ENCODE measurements around the gene LMX1A.

Gene LMX1A

DNA sequence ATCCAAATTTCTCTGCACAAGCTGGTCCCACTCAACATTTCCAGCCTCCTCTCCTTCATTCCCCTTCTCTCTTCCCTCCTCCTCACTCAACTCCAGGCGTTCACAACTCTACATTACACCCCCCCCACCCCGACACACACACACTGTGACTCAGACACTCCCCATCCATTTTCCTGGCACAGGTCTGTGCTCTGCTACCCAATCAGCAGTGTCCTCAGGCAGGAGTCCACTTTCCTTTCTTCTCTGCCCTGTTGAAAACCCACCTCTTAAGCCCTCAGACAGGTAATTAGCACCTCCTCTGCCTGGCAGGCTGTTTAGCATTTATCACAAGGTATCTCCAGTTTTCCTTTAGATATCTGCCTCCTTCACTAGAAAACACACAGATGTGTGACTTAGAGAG lies 8.8 kb upstream of the LMX1A start:
- no peak for DNase-seq

DNA sequence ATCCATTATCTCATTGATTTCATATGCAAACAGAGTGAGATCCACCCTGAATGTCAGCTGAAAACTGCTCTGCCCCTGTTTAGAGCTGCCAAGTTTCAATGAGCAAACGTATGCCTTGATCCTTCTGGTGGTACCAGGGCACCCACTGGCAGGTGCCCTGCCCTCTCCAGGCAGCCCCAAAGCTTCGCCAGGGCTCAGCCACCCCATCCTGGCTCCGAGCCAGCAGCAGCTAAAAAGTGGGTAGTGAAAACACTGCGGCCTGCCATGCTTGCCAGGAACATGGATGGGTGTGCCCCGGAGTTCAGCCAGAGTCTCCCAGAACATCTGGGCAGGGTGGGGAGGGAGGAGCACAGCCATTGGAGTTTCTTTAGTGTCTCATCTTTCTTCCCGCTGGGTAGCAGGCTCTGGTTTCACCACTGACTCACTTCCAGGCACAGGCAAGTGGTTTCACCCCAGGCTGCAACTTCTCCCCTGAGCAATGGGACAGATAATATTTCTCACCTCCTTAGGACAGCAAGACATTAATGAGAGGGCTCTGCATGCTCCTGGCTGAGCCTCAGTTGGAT lies 8.1 kb upstream of the LMX1A start:
- no peak for DNase-seq

DNA sequence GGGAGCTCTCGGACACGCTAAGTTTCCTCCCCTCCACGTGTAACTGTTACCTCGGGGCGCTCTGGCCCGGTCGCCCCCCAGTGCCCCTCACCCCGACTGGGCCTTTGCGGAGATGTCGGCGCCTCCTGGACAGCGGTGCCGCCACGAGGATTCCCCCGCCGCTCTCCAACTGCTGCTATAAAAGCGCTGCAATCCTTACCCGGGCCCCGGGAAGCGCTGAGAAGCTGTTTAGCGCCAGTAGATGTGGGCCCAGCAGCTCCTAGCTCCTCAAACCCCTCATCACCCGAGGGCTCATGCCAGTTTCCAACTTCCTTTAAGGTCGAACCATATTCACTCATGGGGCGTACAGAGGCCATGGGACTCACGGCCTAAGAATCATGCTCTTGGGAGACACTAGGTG lies 361 bp upstream of the LMX1A start:
- no peak for DNase-seq

DNA sequence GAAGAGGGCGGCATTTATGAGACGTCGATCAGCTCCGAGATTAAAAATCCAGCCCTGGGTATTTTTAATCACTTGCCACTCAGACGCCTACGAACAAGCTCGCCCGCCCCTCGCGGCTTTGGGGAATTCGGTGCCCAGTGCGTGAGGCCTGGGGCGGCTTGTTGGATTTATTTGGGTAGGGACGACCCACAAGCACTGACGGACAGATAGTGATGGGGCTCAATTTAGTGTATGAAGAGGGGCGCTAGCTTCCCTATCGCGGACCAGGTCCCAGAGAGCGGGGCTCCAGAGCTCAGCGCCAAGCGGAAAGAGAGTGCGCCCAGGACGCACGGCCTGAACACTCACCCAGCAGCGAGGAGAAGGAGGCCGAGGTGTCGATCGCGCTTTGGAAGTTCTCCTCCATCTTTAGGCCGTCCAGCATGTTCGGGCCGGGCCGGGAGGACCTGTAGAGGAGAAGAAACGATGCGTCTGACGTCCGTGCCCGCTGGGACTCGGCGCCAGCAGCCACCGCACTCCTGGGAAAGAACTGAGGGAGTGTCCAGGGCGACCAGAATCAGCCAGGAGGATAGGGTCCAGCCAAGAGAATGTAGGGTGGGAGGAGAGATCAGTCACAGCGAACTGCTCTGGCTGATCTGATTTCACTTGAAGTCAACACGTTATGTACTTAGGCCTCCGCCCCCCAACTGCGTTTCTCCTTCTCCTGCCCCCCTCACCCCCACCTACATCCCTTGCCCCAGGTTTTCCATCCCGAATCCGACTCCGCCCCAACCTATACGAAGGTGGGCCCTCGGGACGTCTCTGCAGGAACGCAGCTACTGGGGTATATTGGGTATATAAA lies 1.2 kb downstream of the LMX1A start:
- no peak for DNase-seq

DNA sequence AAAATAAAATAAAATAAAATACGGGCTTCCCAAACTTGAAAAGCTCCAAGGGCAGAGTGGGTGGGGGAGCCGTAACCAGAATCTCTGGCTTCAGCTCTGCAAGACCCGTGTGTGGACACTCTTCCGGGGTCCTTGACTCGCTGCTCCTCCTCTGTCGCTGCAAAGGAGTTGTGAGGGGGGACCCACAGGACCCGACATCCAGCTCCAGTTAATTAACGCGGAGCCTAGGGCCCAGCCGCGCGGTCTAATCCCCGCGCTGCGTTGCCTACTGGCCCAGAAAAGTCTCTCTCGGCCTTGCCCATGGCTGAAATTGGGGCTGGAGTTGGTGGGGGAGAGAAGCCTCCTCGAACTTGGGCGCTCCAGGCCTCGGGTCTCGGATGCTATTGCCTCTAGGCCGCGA lies 1.8 kb downstream of the LMX1A start:
- no peak for DNase-seq

DNA sequence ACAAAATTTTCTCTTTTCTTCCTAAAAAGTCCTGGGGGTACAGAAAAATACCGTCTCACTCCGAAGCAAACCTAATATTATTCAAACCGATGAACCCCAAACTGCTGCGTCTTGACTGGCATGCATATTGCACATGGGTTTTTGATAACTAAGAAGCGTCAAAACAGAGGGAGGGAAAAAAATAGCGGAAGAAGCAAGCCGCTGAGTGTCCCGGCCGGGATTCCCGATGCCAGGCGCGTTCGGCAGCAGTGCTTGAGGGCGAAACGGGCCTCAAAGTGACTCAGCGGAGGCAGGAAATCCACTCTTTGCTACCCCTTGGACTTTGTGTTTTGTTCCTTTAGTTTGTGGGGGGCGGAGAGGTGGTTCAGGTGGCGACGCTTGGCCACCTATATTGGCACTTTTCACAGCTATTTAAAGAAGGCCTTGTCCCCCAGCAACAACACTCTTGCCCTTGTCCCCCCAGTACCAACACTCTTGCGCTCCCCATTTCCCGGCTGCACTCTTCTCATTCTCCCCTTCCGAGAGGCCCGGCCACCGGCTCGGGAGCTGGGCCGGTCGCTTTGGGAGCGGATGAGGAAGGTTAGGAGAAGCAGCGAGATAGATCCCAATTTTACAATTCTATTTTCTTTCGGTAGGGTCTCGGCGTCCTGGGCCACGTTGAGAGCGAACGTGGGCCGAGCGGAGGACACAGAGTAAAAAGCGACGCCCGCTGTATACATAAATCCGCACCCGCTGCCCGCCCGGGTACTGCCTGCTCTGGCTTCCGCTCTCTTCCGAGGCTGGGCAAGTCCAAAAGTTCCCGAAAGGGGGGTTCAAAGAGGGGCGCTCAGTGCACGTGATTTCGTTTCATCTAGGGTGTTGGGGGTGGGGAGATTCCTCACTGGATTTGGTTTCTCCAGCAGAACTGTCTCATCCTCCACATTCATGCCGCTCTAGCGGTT lies 2.5 kb downstream of the LMX1A start:
- DNase-seq = no peak

DNA sequence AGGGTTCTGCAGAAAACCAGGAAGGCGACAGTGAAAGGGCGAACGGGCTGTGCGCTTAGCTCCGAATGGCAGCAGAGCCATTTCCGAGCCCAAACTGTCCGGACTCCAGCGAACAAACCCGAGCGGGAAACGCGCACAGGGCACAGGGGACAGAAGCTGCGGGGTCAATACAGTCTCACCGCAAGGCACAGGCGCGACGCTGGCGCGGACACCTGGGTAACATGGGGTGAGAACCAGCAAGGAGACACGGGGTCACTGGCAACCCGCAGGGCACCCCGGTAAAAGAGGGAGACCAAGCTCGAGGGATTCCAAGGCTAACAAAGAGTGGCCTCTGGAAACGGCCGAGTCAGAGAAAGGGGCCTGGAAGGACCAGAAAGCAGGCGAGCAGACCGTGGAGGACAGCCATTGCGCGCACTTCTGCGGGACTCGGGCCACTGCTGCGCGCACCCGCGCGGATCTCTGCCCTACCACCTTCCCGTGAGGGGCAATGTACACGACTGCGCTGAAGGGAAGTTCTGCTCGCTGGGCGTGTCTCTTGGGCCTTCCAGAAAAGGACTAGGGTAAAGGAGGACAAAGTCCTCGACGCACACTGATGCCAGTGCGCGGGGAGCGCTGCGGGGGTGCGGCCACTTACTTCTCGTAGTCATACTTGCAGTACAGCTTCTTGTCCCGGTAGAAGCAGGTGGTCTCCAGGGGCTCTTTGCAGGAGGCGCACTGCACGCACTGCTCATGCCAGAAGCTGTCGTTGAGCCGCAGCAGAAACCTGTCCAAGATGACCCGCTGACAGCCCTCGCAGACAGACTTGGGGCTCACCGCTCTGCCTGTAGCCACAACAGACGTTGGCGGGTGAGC lies 3.8 kb downstream of the LMX1A start:
- no peak for DNase-seq

DNA sequence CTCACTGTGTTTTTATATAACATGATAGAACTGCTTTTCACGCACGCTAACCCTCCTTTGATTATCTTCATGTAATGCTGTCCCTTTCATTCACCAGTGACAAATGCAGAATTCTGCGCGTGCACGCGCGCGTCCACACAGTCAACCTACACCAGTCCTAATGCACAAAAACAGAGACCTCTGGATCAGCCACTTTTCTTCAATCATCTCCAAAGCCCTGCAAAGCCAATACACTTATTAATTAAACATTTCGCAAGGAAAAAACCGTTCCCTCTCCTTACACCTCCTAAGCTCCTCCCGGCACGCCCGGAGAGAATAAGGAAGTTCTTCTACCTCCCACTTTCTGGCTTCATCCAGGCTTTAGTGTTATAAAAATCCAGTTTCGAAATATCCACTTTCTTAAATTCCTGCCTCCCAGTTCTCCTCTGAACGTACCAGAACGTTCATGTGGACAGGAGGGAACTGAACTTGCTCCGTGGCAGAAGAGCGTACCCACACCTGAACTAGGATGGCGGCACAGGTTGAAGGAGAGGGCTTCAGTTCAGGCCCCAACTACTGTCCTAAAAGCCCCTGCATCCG lies 4.6 kb downstream of the LMX1A start:
- no peak for DNase-seq

DNA sequence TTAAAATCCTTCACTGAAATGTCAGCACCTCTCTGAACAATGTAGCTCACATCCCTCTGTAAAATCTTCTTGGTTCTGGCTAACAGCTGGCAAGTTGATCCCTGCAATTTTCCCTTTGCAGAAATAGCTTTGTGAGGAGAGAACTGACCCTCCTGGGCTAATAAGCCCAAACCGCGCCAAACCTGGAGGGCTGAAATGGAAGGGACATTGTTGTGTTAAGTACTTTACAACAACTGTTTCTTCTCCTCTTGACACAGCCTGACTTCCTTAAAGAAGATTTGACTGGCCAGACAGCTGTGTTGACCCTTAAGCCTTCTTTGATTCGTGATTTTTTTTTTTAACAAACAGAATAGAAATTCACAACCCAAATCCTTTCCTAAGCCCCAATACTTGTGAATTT lies 5.7 kb downstream of the LMX1A start:
- no peak for DNase-seq

DNA sequence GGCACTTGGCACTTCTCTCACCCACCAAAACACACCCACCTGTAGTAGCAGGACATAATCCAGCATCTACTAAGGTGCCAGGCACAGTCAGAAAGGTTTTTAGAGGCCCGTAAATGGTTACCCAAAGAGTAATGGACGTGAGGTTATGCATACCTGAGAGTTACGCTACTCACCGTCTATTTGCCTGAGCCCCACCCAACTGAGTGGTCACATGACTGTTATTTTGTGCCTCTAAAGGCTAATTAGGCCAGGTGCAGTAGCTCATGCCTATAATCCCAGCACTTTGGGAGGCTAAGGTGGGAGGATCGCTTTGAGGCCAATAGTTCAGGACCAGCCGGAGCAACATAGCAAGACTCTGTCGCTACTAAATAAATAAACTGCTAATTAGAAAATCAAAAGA lies 11.0 kb downstream of the LMX1A start:
- DNase-seq = no peak

DNA sequence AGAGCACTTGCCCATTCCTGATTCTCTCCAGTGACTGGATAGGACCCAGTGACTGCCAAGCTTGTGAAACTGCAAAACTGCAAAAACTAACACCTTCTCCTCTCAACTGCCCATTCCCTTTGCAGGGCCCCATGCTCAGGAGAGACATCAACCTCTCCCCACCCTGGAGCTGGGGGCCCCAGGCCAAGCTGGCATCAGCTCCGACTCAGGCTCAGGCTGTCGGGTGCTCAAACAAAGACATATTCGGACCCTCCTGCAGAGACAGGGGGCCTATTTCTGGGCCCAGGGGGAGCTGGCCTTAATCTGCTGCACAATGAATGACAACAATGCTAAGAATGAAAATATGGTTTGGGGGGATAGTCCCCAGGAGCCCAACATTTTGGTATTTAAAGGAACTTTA lies 11.8 kb downstream of the LMX1A start:
- DNase-seq = no peak

DNA sequence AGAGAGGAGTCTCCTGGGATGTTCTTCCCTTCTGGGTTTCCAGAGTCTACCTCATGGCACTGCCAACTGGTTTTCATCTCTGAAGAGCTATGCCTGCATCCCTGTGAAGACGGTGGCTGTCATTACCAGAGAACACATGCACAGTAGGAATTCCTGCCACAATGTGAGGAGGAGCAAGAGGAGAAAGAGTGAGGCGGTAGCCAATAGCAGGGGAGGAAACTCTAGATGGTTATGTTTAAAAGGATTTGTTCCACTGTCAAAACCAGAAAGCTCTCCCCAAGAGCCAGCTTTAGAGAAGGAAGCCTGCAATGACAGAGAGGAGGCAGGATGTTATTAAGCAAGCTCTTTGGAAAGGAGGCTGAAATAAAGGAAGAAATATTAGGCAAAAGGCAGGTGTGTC lies 12.3 kb downstream of the LMX1A start:
- DNase-seq = no peak

DNA sequence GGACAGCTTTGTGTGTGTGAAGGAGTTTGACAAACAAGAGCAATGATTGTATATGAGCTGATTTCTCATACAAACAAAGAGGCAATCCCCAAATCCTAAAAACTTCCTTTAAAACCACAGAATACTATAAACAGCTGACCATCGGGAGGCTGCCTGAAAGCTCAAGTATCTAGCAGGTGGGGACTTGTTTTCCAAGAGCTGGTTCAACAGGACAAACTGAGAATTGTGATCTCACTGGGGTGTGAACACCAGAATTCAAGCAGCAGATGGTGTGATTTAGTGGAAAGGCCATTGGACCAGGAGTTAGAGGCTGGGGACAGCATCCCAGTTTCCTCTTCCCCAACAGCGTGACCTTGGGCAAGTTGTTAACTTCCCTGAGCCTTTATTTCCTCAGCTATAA lies 13.9 kb downstream of the LMX1A start:
- DNase-seq = no peak

DNA sequence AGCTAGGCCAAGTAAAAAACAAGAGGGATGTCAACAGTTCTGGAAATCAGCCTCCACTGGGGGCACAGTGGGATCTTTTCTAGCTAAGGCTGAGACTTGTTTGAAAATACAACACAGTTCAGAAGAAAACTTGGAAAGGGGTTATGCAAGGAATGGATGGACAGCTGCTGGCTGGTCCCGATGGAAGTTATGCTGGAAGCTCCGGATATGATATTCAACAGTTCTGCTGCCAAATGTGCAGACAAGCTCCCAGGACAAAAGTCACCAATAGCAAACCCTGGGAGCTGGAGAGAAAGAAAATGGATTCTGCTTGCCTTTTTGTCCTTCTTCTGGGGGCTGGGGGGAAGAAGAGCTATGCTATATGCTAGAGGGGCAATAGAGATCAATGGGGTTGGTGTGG lies 14.3 kb downstream of the LMX1A start:
- no peak for DNase-seq

DNA sequence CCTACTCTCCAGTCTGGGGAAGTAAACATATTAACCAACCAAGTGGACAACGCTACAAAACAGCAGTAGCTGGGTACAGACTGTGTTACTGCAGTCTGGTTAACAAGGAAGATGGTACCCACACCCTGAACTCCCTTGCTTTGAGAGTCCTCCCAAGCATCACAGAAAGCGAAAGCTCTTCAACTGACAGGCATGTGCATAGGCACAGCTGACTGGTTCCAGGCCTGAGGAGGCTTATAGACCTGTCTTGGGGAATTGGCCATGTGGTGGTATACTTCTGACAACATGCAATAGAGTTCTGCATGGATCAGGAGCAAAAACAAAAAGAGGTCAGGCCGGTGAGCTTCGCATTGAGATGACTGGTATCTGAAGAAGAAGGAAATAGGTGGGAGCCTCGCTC lies 17.4 kb downstream of the LMX1A start:
- no peak for DNase-seq

DNA sequence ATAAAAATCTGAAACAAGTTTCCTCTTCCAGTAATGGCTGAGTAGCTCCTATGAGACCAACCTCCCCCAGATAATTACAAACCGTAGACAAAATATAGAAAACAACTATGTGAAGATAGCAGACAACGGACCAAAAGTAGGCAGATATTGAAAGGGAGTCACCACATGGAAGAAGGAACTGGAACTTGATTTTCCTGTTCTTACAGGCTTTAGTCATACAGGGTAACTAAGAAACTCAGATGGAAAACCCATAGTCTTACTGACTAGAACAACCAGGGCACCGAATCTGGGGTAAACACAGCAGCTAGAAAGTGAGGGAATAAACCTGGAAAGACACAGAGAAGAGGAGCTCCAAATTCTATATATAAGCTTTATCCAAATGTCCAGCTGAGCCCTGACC lies 26.0 kb downstream of the LMX1A start:
- DNase-seq = no peak

DNA sequence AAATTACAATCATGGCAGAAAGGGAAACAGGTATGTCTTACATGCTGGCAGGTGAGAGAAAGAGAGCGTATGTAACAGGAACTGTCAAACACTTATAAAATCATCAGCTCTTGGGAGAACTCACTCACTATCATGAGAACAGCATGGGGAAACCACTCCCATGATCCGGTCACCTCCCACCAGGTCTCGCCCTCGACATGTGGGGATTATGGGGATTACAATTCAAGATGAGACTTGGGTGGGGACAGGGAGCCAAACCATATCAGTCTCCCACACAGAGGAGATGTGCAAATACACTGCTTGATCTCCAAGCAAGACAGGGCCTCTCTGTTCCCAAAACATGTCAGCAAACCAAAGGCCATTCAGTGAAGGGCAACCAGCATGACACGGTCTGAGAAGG lies 27.4 kb downstream of the LMX1A start:
- DNase-seq = no peak

DNA sequence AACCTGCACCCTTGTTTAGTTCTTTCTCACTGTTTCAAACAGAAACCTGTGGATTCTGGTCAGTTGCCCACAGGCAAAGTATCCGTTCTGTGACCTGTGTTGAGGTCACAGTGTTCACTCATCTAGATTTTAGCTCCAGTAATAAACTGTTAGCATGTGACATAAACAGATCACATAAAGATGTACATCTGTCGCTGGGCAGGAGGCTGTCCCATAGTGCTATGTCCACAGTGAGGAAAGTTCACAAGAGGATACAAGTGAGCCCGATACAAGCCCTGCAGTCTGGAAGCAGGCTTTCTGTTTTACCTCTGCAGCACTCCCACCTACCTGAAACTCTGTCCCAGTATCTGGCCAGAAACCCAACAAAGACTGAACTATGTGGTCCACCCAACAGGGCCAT lies 28.4 kb downstream of the LMX1A start:
- no peak for DNase-seq

DNA sequence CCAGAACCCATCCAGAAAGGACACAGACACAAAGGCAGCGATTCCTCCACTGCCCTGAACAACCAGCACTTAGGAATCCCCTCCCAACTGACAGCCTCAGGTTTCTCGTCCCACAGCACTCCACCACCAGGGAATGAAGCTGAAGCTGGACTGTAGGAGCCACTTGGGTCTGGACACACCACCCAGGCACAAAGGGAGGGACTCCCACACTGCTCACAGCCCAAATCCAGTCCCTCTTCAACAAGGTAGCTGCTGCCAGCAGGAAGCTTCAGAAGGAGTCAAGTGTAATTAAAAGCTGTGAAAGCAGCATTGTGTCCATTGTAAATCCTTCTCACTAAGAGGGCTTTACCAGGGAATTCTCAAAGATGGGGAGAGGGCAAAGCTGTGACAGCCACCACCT lies 29.0 kb downstream of the LMX1A start:
- DNase-seq = no peak

DNA sequence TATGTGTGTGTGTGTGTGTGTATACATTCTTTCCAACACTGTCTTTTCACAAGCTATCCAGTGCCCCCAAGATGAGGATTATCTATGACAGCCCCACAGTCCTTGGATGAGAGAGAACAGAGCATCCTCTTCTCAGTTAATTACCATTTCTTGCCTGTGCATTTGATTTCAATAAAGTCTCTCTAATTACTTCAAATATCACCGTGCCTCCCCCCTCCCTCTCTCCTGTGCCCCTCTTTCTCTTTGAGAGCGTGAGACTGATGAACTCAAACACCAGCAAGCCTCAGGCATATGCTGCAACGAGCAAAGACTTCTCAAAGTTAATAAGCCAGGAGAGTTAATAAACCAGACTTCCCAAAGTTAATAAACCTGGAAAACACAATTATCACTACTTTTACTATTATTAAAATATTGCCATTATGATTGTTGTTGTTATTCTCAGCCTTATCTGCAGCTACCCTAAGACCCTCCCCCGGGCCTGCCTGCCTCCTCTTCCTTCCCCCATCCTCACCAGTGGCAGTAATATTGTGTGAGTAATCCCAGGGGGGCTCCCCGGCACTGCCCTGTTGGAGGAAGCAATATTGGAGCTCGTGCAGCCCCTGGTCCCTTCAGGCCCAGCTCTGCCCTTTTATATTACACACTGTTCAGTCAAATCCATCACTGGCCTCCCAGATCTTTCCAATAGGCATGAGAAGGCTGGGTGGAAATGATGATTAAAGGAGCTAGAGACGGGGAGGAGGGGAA lies 30.9 kb downstream of the LMX1A start:
- DNase-seq = no peak

DNA sequence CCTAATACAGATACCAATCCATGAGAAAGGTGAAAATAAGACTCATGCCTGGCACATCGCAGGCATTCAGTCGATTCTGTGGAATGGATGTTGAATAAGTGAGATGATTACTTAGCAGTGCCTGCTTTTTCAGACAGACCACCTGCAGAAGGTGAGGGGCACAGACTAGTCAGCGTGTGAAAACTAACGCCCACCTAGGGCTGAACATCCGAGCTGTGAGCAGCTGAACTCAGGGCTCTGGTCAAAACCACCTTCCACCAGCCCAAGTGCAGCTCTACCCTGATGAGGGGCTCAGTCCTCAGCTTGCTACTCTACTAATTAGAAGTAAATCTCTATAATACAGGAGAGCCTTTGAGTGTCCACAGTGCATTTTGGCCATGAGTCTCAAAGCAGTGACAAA lies 32.5 kb downstream of the LMX1A start:
- DNase-seq = no peak

DNA sequence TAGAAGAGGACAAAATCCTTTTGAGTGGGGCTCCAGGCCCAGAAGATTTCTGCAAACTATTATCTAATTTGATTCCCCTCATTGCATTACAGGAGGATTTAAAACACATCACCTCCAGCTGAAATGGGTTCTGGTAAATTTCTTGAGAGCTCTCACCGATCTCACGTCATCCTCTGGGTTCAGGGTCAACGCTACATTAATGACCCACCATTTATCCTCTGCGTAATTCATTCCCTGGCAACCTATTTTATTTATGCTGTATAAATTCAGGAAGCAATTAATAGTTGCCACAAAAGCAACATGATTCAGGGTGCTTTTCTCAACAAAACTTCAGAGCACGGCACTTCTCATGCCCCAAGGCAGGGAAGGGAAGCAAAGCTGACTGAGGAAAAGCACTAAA lies 38.9 kb downstream of the LMX1A start:
- no peak for DNase-seq
